NCI-H2227 (cell line): ENCODE results near the gene S100A13.

Experiments
- DNase-seq: peaks from one replicate; lab custom pipeline; 2025; ENCODE audit not compliant: unreplicated experiment; lab: John Stamatoyannopoulos, UW

Gene S100A13

DNA sequence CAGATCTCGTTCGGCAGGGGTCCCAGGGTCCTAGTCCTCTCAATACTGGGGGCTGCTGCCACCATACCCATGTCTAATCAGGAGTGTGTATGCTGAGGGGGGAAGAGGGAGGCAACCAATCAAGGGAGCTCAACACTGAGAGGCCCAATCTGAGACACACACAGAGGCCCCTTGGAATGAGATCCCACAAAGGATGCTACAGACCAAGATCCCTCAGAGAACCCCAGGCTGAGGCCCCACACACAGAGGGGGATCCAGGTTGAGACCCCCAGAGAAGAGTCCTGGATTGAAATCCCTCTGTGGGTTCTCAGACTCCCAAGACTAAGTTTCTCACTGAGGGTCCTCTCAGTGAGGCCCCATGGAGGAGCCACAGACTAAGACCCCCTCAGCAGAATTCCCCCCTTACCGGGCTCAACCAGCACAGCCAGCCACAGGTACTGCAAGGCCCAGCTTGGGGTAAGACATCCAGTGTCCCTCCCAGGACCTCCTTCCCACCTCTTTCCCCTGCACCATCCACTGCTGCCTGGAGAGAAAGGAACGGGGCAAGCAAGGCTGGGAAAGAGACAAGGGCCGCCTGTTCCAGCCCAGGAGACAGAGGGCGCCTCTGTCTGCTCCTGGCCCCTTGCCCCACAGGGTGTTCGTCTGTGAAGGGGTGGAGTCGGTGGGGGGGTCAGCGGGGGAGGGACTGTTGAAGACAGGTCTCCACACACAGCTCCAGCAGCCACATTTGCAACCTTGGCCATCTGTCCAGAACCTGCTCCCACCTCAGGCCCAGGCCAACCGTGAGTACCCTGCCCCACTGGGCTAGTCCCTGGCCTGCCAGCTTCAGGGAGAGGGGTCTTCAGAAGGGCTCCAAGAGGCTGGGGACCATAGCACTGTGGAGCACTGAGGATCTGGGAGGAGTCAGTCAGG is 666 bp upstream of the S100A13 start, which contains the start of gene S100A1:
Gene S100A1 (plus strand): TSS at position 720 of the 912 bp plus-strand sequence. CDS start 2,088 bp downstream, outside the sequence.
- no peak for DNase-seq

DNA sequence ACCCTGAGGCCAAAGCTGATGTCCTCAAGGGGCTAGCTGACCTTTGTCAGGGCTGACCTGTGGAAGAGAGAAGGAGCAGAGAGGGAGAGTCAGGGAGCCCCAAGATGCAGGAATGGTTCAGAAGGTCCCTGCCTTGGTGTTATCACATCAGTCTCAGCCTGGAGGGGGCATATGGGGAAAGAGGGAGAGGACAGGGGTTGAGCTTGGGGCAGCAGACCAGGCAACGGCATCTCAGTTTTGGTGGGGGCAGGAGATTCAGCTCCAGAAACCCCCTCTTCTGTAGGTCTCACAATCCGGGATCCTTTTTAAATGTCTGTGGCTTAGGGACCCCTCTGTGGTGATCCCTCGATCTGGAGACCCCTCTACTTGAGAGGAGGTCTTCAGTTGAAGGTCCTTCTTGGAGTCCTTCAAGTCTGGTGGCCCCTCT is 815 bp downstream of the S100A13 start:
- no peak for DNase-seq

- no peak for DNase-seq
Measured at GRCh38 chr1:153624965-153625611, 2.2 kb downstream of the S100A13 start.

DNA sequence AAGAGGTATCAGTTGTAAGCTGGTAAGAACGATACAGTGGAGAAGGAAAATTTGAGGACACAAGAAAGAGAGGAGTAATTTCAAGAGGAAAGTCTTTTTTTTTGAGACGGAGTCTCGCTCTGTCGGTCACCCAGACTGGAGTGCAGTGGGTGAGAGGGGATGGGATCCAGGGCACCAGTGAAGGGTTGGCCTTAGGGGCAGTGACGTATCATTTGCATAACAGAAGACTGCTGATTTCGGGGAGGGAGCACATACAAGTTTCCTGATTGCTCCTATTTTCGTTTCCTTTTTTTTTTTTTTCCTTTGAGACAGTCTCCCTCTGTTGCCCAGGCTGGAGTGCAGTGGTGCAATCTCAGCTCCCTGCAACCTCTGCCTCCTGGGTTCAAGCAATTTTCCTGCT is 4.2 kb downstream of the S100A13 start:
- DNase-seq: no peak

DNA sequence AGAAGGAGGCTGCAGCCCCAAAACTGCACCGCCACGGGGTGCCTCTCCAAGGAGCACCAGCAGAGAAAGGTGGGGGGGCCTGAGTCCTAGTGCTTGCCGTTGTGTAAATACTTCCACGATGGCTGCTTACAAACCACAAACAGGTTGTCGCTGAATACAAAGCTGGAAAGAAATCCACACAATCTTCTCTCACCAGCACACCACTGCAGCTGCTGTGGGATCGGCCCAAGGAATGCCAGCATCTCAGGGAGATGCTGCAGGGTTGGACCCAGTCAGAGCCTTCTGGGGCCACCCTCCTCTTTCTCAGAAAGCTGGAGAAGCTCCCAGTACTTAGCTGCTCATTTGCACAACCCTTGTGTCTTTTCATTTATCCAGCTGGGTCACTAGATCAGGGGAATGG is 8.1 kb downstream of the S100A13 start:
- no peak for DNase-seq

DNA sequence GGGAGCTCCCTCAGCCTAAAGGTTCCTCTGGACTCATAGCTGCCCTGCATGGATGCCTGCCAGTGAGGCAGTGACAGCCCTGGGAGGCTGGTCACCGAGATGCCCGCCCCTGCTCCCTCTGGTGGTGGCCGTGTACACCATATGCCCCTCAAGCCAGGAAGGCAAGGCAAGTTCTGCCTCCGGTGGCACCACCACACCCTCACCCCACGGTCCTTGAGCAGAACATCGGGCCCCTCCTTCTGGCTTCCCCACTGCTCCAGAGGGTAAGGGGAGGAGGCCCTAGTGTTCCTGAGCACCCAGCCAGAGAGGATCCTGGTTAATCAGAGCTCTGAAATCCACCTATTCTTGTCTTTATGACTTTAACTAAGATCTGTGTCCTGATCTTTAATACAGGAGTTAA is 9.6 kb downstream of the S100A13 start:
- peak; percentile 32 for DNase-seq

GRCh38 chr1:153616917-153617311 is 10.4 kb downstream of the S100A13 start:
- DNase-seq: no peak

DNA sequence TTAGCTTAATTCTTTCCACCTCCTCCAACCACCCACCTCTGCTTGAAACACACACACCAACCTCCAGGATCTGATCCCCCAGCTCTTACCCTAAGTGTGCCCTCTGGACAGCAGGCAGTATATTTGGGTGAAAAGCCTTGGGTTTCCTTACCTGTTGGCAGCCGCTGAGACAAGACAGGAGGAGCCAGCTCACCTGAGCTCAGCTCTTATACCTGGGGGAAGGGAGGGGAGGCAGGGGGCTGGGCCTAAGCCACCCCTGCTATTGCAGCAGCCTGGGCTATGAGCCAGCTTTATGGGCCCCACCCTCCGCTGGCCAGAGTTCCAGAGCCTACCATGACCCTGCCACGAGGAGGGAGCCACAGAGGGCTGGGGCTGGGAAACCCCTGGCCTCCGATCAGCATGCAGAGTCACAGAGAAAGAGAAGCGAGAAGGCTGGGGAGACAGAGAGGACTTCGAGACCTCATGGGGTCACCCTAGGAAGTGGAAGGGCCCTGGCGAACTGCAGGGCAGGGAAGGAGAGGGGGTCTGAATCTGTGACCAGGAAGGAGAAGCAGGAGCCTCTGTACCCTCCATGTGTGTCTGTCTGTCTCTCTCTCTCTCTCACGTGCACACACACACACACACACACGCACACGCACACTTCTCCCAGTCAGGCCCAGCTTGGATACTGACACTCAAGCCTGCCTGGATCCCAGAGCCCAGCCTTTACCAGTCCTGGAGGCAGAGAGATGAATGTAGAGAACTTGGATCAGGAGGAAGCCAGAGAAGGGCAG is 11.0 kb downstream of the S100A13 start, which contains the start of gene S100A14:
Gene S100A14 (minus strand): TSS at position 182 of the 773 bp plus-strand sequence. CDS start 467 bp downstream, outside the sequence.
- DNase-seq: no peak

- DNase-seq: no peak
Measured at GRCh38 chr1:153615406-153615805, 11.9 kb downstream of the S100A13 start.

DNA sequence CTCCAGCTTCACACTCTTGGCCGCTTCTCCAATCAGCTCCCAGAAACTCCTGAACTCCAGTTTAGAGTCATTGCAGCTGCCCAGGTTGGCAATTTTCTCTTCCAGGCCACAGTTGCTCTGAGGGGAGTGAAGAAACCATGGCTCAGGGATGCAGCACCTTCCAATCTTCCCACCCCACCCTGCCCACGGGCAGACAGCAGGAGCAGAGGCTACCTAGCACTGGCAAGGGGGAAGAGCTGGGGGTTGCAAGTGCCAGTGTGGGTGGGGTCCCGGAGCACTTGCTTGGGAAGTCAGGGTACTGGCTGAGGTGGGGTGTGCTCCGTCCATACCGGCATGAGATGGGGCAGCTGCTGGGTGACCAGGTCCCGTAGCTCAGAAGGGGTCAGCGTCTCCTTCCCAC is 12.4 kb downstream of the S100A13 start:
- no peak for DNase-seq

DNA sequence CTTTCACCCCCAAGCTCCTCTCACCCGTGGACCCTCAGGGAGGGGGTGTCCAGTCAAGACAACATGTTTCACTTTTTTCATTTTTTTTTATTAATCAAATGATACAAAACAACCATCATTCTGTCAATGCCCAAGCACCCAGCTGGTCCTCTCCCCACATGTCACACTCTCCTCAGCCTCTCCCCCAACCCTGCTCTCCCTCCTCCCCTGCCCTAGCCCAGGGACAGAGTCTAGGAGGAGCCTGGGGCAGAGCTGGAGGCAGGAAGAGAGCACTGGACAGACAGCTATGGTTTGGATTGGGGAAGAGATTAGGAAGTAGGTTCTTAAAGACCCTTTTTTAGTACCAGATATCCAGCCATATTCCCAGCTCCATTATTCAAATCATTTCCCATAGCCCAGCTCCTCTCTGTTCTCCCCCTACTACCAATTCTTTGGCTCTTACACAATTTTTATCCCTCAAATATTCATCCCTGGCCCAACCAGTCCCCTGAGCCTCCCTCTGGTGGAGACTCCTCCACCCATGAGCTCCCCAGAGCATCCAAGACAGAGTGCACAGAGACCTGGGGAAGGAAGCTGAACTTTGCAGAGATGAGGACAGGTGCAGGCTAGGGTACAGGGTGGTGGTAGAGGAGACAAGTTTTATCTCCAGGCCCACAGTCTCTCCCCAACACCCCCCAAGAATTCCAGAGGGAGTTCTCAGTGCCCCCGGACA is 13.0 kb downstream of the S100A13 start:
- no peak for DNase-seq

DNA sequence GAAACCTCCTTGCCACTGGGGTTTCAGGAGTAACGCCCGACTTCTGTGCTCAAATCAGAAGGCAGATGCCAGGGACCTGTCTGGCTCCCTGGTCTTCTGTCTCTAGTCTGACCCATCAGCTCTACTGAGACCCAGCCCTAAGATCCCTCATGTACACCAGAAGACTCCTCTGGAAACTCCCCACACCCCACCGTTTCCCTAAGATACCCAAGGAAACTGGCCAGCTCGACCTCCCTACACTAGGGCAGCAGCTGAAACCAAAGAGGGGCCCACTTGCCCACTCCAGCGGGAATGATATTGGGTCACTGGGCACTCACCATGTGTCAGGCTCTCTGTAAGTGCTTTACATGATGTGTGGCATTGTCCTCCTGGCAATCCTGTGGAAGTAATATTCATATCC is 13.9 kb downstream of the S100A13 start:
- DNase-seq: no peak

GRCh38 chr1:153612755-153613331 is 14.5 kb downstream of the S100A13 start, which contains the start of gene S100A16:
Gene S100A16 (minus strand): TSS chr1:153613137. CDS start chr1:153608151, 4,986 bp downstream.
- DNase-seq: no peak

DNA sequence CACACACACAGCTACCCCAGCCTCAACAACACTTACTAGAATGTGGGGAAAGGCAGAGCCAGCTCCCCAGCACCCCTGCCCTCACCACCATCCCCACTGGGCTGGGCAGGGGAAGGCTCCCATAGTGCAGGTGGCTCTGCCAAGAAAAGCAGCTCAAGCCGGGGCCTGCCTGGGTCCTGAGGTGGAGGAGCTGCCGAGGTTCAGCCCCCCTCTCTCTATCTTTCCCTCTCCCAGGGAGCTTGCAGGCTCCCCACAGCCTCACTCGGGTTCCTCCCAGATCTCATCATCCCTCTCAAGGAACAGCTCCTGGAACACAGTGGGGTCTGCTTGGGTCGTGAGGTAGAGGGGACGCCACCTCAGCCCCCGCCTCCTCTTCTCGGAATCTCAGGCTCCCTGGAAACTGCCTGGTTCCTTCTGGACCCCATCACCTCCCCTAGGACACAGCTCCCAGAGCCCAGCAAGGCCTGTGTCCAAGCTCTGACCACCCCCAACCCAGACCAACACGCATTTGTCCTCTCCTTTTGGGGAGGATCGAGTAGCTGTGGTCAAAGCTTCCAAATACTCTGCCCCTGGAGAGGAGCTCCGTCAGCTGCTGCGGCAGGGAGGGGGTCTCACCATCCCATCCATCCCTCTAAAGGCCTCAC is 15.1 kb downstream of the S100A13 start:
- no peak for DNase-seq

DNA sequence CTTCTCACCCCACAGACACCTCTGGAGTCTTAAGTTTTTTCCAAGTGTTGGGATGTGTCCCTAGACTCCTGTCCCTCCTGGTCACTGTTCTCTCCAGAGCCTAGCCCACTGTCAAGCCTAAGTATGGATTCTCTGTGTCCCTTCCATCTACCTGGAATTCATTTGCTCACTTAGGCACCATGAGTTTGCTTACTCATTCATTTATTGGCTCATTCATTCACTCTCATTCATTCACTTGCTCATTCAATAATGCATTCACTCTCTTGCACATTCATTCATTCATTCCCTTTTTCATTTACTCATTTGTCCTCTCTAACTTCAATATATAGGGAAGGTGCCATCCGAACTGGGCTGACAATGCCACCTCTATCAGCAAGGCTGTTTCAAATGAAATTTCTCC is 15.9 kb downstream of the S100A13 start:
- no peak for DNase-seq

DNA sequence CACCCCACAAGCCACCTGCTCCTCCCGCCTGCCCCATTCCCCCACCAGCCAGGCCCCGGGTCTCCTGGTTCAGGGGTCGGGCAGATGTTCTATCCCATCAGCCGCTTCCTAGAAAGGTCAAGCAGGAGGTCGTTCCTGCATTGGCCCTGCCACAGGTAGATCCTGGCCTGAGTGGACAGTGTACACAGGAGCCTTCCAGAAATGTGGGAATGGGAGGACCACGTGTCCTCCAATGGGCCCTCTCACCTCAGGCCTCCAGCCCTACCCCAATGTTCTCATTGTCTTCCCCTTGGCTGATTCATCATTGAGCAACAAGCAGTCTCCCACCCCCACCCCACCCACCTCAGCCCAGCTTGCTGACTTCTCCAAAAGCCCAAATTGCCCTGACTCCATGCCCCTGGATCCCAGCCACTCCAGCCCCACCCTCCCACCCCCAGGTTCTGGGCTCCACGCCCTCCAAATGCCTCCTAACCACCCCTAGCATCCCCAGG is 16.4 kb downstream of the S100A13 start:
- no peak for DNase-seq

- DNase-seq: no peak
Measured at GRCh38 chr1:153610334-153610733, 17.0 kb downstream of the S100A13 start.

DNA sequence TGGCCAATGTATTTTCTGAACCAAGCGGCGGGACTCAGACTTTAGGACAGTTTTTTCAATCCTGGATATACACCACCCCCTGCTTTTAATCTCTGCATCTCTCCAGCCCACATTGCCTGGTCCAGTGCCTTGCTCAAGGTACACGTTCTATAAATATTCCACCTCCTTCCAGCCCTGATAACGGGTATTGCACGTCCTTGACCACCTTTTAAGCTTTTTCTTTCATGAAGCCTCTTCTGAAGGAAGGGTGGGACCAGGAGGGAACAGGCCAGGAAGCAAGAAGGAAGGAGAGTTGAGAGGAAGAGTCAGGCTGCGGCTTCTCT is 17.8 kb downstream of the S100A13 start:
- DNase-seq: no peak

GRCh38 chr1:153608742-153609584 is 18.3 kb downstream of the S100A13 start:
- DNase-seq: no peak
